Duodenal mucosa (tissue), 2 donors: ENCODE measurements around the gene CADPS2.

ENCODE experiments used
- H3K27ac ChIP-seq: one replicate; pipeline ENCODE4 v1.7.0; 2013; ENCODE audit warnings: low read depth, low read length
- H3K27me3 ChIP-seq, 2 donors: one replicate each; pipeline ENCODE4 v1.7.0; 2013; ENCODE audit warnings: low read length in 2 of 2, control low read depth in 1 of 2; ENCODE audit not compliant: insufficient read depth in 2 of 2, control insufficient read depth in 1 of 2
- H3K36me3 ChIP-seq, 2 donors: one replicate each; pipeline ENCODE4 v1.7.0; 2013; ENCODE audit warnings: low read length in 2 of 2, control low read depth in 1 of 2; ENCODE audit not compliant: insufficient read depth in 2 of 2, control insufficient read depth in 1 of 2
- H3K4me1 ChIP-seq, 2 donors: one replicate each; pipeline ENCODE4 v1.7.0; 2013; ENCODE audit warnings: low read length in 2 of 2, control low read depth in 1 of 2; ENCODE audit not compliant: insufficient read depth in 2 of 2, control insufficient read depth in 1 of 2
- H3K4me3 ChIP-seq, 2 donors: one replicate each; pipeline ENCODE4 v1.7.0; 2013; ENCODE audit warnings: low read length in 2 of 2, low read depth in 1 of 2
- H3K9ac ChIP-seq, 2 donors: one replicate each; pipeline ENCODE4 v1.7.0; 2013; ENCODE audit warnings: low read length in 2 of 2, low read depth in 1 of 2
- H3K9me3 ChIP-seq, 2 donors: one replicate each; pipeline ENCODE4 v1.7.0; 2013; ENCODE audit warnings: low read length in 2 of 2, control low read depth in 1 of 2; ENCODE audit not compliant: control insufficient read depth in 1 of 2

Gene CADPS2

DNA sequence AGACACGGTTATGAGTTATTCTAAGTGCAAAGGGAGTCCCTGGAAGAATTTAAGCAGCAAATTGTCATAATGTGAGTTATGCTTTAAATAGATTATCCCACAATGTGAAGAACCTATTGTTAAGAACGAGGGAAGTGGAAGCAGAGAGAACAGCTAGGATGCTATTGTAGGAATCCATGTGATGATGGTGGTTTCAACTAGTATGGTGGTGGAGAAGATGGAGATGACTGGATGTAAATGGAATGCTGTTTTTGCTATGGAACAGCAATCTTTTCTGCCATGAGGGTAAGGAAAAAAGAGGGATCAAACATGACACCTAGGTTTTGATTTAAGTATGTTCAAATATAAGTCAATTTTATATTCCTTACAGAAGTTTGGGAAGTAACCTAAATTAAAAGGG lies 378.7 kb downstream of the CADPS2 start:
- Histone ChIP-seq H3K36me3 (no peaks in the 10 kb centered on the region), H3K27me3 (no peaks in the 10 kb centered on the region), H3K27ac (no peak overlapping the region), H3K4me1 (no peaks in the 10 kb centered on the region), H3K9me3 (no peaks in the 10 kb centered on the region), H3K9ac (no peak overlapping the region), H3K4me3 (no peak overlapping the region)

DNA sequence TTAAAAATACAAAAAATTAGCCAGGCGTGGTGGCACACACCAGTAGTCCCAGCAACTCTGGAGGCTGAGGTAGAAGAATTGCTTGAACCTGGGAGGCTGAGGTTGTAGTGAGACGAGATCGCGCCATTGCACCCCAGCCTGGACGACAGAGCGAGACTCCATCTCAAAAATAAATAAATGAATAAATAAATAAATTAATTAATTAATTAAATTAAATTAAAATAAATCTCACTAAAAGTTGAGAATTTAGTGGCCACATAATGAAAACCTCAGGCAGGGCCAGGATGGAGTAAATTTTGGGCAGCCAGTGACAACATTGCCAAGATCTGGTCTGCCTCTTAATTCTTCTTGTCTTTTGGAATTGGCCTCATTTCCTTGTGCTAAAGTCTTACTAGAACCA lies 394.3 kb downstream of the CADPS2 start:
- H3K27ac ChIP-seq = no peak overlapping the region
- no peaks in the 10 kb centered on the region for H3K4me1 ChIP-seq
- H3K4me3 ChIP-seq = no peak overlapping the region
- H3K36me3 ChIP-seq = no peaks in the 10 kb centered on the region
- no peaks in the 10 kb centered on the region for H3K9me3 ChIP-seq
- no peak overlapping the region for H3K9ac ChIP-seq
- H3K27me3 ChIP-seq = no peaks in the 10 kb centered on the region

DNA sequence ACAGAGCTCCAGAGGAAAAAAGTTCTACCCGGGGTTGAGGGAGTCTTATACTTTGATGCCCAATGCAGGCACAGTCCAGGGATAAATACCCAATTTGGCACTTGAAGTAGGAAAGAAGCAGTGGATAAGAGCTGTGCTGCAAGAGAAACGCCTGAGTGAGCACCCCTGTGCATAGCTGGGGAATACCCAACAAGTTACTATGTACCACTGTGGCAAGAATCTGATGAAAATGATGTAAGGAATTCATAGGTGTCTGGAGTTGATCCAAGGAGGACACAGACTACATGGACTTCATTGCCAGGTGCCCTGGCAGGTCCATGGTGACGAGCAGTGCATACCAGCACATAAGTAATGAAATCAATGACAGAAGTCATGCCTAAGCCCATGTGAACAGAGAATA lies 398.0 kb downstream of the CADPS2 start:
- Histone ChIP-seq H3K4me1 (no peaks in the 10 kb centered on the region), H3K27ac (no peak overlapping the region), H3K27me3 (no peaks in the 10 kb centered on the region), H3K36me3 (no peaks in the 10 kb centered on the region), H3K9me3 (no peaks in the 10 kb centered on the region), H3K4me3 (no peak overlapping the region), H3K9ac (no peak overlapping the region)

GRCh38 chr7:122487131-122487530 lies 399.1 kb downstream of the CADPS2 start:
- no peaks in the 10 kb centered on the region for H3K9me3 ChIP-seq
- no peak overlapping the region for H3K27ac ChIP-seq
- no peaks in the 10 kb centered on the region for H3K4me1 ChIP-seq
- H3K9ac ChIP-seq = no peak overlapping the region
- no peaks in the 10 kb centered on the region for H3K27me3 ChIP-seq
- no peak overlapping the region for H3K4me3 ChIP-seq
- no peaks in the 10 kb centered on the region for H3K36me3 ChIP-seq

- Histone ChIP-seq H3K4me3 (no peak overlapping the region), H3K9ac (no peak overlapping the region), H3K9me3 (no peaks in the 10 kb centered on the region), H3K4me1 (no peaks in the 10 kb centered on the region), H3K27ac (no peak overlapping the region), H3K36me3 (no peaks in the 10 kb centered on the region), H3K27me3 (no peaks in the 10 kb centered on the region)
These were observed 400.4 kb downstream of the CADPS2 start for GRCh38 chr7:122485856-122486255.

DNA sequence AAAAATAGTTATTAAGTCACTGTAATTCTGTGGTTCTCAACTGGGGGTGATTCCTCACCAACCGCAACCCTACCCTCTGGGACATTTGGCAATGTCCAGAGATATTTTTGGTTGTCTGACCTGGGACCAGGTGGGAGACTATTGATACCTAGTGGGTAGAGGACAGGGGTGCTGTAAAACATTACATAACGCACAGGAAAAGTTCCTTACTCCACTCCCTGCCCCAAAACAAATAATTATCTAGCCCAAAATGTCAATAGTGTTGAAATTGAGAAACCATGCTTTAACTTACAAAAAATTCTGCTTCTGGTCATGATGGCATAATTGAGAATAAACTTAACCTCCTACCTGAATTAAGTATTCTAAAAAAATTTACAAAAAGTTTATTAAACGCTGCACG lies 404.0 kb downstream of the CADPS2 start:
- Histone ChIP-seq H3K9ac (no peak overlapping the region), H3K4me1 (no peaks in the 10 kb centered on the region), H3K27me3 (no peaks in the 10 kb centered on the region), H3K9me3 (no peaks in the 10 kb centered on the region), H3K4me3 (no peak overlapping the region), H3K36me3 (no peaks in the 10 kb centered on the region), H3K27ac (no peak overlapping the region)

DNA sequence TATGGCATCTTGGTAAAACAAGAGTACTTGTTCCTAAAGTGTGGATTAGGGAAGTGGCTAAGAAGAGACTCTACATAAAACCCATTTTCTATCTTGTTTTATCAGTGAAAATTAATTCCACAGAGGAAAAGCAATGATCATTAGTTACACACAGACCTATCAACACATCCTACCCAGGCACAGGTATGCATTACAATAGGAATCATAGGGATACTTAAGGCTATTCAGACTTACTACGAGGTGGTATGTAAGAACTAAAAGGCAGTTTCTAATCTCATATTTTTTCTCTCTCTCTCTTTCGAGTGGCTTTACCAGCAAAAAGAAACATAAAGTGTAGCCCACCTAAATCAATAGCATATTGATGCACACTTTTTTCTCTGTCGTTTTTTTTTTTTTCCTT lies 415.4 kb downstream of the CADPS2 start:
- Histone ChIP-seq H3K27me3 (no peaks in the 10 kb centered on the region), H3K9me3 (no peaks in the 10 kb centered on the region), H3K27ac (no peak overlapping the region), H3K36me3 (no peaks in the 10 kb centered on the region), H3K4me3 (no peak overlapping the region), H3K4me1 (no peaks in the 10 kb centered on the region), H3K9ac (no peak overlapping the region)

DNA sequence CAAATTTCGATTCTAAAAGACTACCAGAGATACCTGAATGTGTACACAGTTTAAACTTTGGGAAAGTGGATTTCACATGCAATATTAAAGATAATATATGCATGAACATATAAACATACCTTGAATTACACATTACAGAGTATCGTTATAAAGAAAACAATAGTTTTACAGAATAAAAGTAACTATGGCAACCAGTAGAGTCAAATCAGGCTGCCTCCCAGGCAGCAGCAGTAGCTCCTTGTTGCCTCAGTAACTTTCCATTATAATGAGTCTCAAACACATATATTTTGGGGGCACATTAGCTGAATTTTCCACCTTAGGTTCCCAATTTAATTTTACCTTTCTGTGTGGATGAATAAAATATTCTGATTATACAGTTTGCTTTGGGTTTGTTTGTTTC lies 417.3 kb downstream of the CADPS2 start:
- Histone ChIP-seq H3K4me1 (no peaks in the 10 kb centered on the region), H3K9me3 (no peaks in the 10 kb centered on the region), H3K27me3 (no peaks in the 10 kb centered on the region), H3K27ac (no peak overlapping the region), H3K4me3 (no peak overlapping the region), H3K9ac (no peak overlapping the region), H3K36me3 (no peaks in the 10 kb centered on the region)

DNA sequence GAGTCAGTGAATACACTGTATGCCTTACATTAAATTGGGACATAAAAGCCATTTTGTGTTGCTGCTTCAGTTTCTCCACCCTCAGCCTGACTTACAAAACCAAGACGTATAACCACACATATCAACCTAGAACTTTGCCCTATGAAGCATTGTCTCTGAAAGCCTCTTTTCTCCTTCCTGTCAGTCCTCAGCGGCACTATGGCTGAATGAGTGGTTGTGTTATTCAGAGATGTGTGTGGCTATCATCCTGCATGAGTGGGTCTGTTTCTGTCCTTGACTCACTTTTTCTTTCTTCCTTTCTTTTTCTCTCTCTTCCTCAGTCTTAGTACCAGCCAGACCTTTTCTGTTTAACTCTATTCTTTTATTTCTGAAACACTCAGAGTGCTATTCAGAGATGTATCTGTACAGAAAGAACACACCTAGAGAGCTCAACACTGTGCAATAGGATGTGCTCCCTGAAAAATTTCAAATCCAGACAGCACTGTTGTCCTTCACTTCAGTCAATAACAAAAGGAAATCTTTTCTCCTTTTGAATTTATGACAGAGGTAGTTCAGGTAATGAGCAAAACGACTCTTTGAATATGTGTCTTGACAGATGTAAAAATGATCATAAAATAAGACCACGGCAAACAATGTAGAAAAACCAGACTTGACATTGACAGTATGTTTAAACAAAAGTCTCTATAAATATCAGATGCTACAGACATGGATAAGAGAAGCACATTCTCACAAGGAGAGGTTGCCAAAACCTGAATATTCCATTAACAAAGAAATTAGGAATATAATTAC lies 418.4 kb downstream of the CADPS2 start:
- H3K27me3 ChIP-seq = no peaks in the 10 kb centered on the region
- H3K27ac ChIP-seq = no peak overlapping the region
- H3K36me3 ChIP-seq = no peaks in the 10 kb centered on the region
- H3K4me3 ChIP-seq = no peak overlapping the region
- no peaks in the 10 kb centered on the region for H3K4me1 ChIP-seq
- H3K9ac ChIP-seq = no peak overlapping the region
- H3K9me3 ChIP-seq = no peaks in the 10 kb centered on the region

DNA sequence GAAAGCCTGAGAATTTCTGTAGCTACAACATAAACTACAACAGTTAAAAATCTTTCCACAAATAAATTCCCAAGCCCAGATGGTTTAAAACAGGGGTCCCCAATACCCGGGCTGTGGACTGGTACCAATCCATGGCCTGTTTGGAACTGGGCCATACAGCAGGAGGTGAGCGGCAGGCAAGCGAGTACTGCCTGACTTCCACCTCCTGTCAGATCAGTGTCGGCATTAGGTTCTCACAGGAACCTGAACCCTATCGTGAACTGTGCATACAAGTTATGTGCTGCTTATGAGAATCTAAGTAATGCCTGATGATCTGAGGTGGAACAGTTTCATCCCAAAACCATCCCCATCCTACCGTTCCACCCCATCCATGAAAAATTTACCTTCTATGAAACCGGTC lies 421.0 kb downstream of the CADPS2 start:
- Histone ChIP-seq H3K27ac (no peak overlapping the region), H3K36me3 (no peaks in the 10 kb centered on the region), H3K9me3 (no peaks in the 10 kb centered on the region), H3K4me3 (no peak overlapping the region), H3K9ac (no peak overlapping the region), H3K27me3 (no peaks in the 10 kb centered on the region), H3K4me1 (no peaks in the 10 kb centered on the region)

DNA sequence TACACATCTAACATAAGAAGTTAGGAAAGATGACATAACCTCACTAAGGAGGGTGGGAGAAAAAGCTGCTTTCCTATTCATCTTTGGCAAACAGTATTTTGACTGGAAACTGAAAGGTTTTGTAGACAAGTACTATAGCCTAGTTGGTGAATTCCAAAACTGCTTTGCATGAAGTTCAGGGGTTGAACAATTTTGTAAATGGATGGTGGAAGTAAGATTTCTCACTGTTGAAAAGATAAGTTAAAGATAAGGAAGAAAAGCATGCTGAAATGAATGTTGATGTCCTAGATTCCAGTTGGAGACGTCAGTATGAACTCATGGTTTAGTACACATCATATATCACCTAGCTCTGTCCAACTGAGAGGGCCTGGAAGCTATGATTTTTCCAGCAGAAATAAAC lies 422.6 kb downstream of the CADPS2 start:
- H3K4me3 ChIP-seq = no peak overlapping the region
- no peaks in the 10 kb centered on the region for H3K36me3 ChIP-seq
- H3K27me3 ChIP-seq = no peaks in the 10 kb centered on the region
- H3K9me3 ChIP-seq = no peaks in the 10 kb centered on the region
- H3K4me1 ChIP-seq = no peaks in the 10 kb centered on the region
- H3K27ac ChIP-seq = no peak overlapping the region
- H3K9ac ChIP-seq = no peak overlapping the region
